ENCODE data around the gene FAM114A2. TPM values are rescaled to one million over a fixed set of nuclear protein-coding genes. Genes with fewer than 3 reads are reported as not detected.

Gene FAM114A2
- total RNA-seq, 1 experiment from 2014 or later: 21.3 TPM

GRCh38 chr5:153960269-153961215 is 78.2 kb downstream of the FAM114A2 start:
- CTCF ChIA-PET: interaction anchor here (0.7 to 1.5 kb wide), 2 partner anchors 9 to 824 kb away, joined by 3 to 4 read pairs; no protein-coding TSS in a partner anchor
- DNase-seq: no peak
- Mint-ChIP-seq H3K9me3 (ENCODE audit: low read depth, unreplicated experiment) (no peaks in the 10 kb centered on the region), H3K4me3 (ENCODE audit: low read depth, unreplicated experiment) (no peak overlapping the region), H3K4me1 (ENCODE audit: low read depth, unreplicated experiment) (no peaks in the 10 kb centered on the region), H3K27ac (ENCODE audit: unreplicated experiment) (no peak overlapping the region), H3K36me3 (ENCODE audit: insufficient read depth, unreplicated experiment) (no peaks in the 10 kb centered on the region), H3K27me3 (ENCODE audit: unreplicated experiment) (peaks cover 50% of the 10 kb centered on the region)
- intact Hi-C loops (cut with micrococcal nuclease; ENCODE audit: unreplicated experiment): no loop called here
- TF ChIP-seq CTCF (IDR thresholded peaks at IDR 0.05; ENCODE audit: unreplicated experiment): no peak
- no TSS peak for BruUV-seq (replicated peaks)

GRCh38 chr5:153959134-153959957 is 79.4 kb downstream of the FAM114A2 start:
- H3K4me3 Mint-ChIP-seq (ENCODE audit: low read depth, unreplicated experiment): no peak overlapping the region
- no TSS peak for BruUV-seq (replicated peaks)
- no peaks in the 10 kb centered on the region for H3K9me3 Mint-ChIP-seq (ENCODE audit: low read depth, unreplicated experiment)
- H3K27ac Mint-ChIP-seq (ENCODE audit: unreplicated experiment): no peak overlapping the region
- no peaks in the 10 kb centered on the region for H3K36me3 Mint-ChIP-seq (ENCODE audit: insufficient read depth, unreplicated experiment)
- H3K27me3 Mint-ChIP-seq (ENCODE audit: unreplicated experiment): peaks cover 56% of the 10 kb centered on the region
- CTCF ChIA-PET: interaction anchor here (1.5 kb wide), 1 partner anchor 8 kb away, joined by 3 read pairs; no protein-coding TSS in a partner anchor
- intact Hi-C loops (cut with micrococcal nuclease; ENCODE audit: unreplicated experiment): loop anchor here (5.0 kb wide), 1 partner anchor 132 kb away; no protein-coding TSS in a partner anchor
- TF ChIP-seq CTCF (IDR thresholded peaks at IDR 0.05; ENCODE audit: unreplicated experiment): no peak
- no peak for DNase-seq
- no peaks in the 10 kb centered on the region for H3K4me1 Mint-ChIP-seq (ENCODE audit: low read depth, unreplicated experiment)

- H3K27ac Mint-ChIP-seq (ENCODE audit: unreplicated experiment): no peak overlapping the region
- H3K36me3 Mint-ChIP-seq (ENCODE audit: insufficient read depth, unreplicated experiment): no peaks in the 10 kb centered on the region
- BruUV-seq (replicated peaks): no TSS peak
- no peak overlapping the region for H3K4me3 Mint-ChIP-seq (ENCODE audit: low read depth, unreplicated experiment)
- intact Hi-C loops (cut with micrococcal nuclease; ENCODE audit: unreplicated experiment): loop anchor here (5.0 kb wide), 1 partner anchor 130 kb away; no protein-coding TSS in a partner anchor
- no peaks in the 10 kb centered on the region for H3K4me1 Mint-ChIP-seq (ENCODE audit: low read depth, unreplicated experiment)
- DNase-seq: no peak
- no peak for TF ChIP-seq CTCF (IDR thresholded peaks at IDR 0.05; ENCODE audit: unreplicated experiment)
- H3K27me3 Mint-ChIP-seq (ENCODE audit: unreplicated experiment): peaks cover 58% of the 10 kb centered on the region
- H3K9me3 Mint-ChIP-seq (ENCODE audit: low read depth, unreplicated experiment): no peaks in the 10 kb centered on the region
- CTCF ChIA-PET: no interaction called here
Observed at GRCh38 chr5:153957205-153957604, 81.5 kb downstream of the FAM114A2 start.

- no peak overlapping the region for H3K4me3 Mint-ChIP-seq (ENCODE audit: low read depth, unreplicated experiment)
- no peaks in the 10 kb centered on the region for H3K9me3 Mint-ChIP-seq (ENCODE audit: low read depth, unreplicated experiment)
- no peak for DNase-seq
- BruUV-seq (replicated peaks): no TSS peak
- H3K27me3 Mint-ChIP-seq (ENCODE audit: unreplicated experiment): peaks cover 37% of the 10 kb centered on the region
- intact Hi-C loops (cut with micrococcal nuclease; ENCODE audit: unreplicated experiment): no loop called here
- no peaks in the 10 kb centered on the region for H3K36me3 Mint-ChIP-seq (ENCODE audit: insufficient read depth, unreplicated experiment)
- H3K27ac Mint-ChIP-seq (ENCODE audit: unreplicated experiment): no peak overlapping the region
- CTCF ChIA-PET: no interaction called here
- H3K4me1 Mint-ChIP-seq (ENCODE audit: low read depth, unreplicated experiment): no peaks in the 10 kb centered on the region
- no peak for TF ChIP-seq CTCF (IDR thresholded peaks at IDR 0.05; ENCODE audit: unreplicated experiment)
Observed at GRCh38 chr5:153953411-153953810, 85.3 kb downstream of the FAM114A2 start.

Measured in Calu3 (cell line).